GM12873 (cell line): ENCODE data around the gene SMARCAD1.

Source experiments
- TF ChIP-seq, protein P1 (sequence below): IDR thresholded peaks from 2 replicates; pipeline ENCODE4 v1.5.1; 2012; ENCODE audit warnings: low read depth, mild to moderate bottlenecking, moderate library complexity, low read length, control low read depth; ENCODE audit not compliant: insufficient read depth; ENCODE audit errors: missing control alignments

Gene SMARCAD1

DNA sequence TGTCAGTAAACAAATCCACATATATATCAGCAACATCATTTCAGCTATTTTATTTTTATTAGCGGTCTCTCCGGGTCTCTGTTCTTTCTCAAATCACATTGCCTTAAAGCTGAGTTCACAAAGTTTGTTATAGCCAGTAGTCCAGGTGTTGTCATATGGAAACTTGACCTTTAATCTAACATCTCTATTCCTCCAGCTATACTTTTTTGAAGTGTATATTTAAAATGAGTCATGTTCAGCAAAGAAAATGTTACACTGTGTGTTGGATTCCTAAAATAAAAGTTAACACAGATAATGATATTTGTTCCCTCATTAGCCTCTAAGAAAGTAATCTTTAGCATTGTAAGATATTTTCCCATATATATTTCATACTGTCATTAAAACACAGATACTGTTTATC, 63.6 kb downstream of the SMARCAD1 start:
- TF ChIP-seq, protein P1, sequence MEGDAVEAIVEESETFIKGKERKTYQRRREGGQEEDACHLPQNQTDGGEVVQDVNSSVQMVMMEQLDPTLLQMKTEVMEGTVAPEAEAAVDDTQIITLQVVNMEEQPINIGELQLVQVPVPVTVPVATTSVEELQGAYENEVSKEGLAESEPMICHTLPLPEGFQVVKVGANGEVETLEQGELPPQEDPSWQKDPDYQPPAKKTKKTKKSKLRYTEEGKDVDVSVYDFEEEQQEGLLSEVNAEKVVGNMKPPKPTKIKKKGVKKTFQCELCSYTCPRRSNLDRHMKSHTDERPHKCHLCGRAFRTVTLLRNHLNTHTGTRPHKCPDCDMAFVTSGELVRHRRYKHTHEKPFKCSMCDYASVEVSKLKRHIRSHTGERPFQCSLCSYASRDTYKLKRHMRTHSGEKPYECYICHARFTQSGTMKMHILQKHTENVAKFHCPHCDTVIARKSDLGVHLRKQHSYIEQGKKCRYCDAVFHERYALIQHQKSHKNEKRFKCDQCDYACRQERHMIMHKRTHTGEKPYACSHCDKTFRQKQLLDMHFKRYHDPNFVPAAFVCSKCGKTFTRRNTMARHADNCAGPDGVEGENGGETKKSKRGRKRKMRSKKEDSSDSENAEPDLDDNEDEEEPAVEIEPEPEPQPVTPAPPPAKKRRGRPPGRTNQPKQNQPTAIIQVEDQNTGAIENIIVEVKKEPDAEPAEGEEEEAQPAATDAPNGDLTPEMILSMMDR = no peak

DNA sequence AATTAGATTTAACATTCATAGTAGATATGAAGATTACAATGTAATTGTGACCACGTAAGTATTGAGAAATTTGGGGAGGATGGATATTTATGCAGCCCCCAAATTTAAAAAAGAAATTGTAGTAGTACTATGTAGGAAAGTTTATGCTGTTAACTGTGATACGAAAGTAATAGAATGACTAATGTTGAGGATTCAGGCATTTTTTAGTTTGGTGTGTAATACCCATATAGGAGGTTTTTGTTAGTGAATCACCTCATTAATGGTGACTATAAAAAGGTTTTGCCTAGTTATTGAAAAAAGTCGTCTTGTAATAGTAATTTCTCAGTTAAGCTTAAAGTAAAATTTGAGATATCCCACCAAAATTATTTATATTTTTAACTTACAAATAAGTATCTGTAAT, 67.2 kb downstream of the SMARCAD1 start:
- TF ChIP-seq, protein P1 = no peak

DNA sequence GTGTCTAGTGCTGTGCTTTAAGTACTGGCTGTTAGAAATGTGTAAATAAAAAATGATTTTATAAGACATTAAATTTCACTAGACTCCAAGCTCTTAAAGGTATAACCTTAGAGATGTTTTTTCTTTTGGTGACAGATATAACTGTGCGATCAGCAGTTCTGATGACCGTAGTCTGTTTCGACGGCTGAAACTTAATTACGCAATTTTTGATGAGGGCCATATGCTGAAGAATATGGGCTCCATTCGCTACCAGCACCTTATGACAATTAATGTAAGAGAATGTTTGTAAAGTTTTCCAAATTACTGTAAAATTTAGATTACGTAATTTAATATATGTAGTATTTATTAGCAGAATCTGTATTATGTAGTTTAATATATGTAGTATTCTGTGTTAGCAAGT, 68.5 kb downstream of the SMARCAD1 start:
- TF ChIP-seq, protein P1 = no peak

DNA sequence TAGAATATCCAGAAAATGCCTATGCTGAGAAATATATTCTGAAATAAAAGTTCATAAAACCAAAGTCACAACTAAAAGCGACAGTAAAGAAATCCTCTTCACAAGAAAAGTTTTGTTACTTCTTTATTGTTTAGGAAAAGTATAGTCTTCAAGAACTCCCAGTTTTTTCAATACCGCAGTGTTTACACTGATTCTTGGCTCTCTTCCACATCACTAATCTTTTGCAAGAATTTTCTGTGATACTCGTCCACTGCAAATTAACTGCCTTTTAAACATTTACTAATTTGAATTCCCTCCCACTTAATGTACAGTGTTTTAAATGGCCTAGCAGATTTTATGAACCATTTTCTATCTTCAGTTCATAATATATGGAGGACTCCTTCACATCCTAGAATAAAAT, 69.9 kb downstream of the SMARCAD1 start:
- TF ChIP-seq, protein P1 = no peak

DNA sequence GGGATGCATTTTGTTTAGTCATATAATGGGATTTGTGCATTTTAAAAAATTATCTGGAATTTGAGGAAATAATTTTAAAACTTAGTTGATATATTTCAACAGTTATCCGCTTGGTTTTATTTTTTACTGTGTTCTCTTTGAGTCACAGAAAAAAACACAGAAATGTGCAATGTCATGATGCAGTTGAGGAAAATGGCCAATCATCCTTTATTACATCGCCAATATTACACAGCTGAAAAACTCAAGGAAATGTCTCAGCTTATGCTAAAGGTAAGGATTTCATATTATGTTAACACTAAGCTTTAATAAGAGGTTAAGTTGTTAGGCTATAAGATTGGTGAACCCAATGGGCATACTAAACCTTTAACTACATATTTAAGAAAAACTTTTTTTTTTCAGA, 71.1 kb downstream of the SMARCAD1 start:
- TF ChIP-seq, protein P1 = no peak

DNA sequence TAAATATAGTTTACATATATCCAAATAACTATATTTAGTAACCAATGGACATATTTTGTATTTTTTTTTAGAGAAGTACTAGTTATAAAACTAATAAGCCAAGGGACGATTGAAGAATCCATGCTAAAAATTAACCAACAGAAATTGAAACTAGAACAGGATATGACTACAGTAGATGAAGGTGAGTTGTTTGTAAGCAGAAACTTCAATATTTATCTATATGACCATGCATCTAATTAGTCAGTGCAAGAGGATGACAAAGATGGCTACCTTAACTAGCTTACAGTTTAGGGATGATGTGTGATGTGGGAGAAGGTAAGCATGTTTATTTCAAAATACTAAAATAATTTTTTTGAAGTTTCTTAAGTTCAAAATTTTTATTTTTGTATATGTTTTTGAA, 77.2 kb downstream of the SMARCAD1 start:
- TF ChIP-seq, protein P1 = no peak

DNA sequence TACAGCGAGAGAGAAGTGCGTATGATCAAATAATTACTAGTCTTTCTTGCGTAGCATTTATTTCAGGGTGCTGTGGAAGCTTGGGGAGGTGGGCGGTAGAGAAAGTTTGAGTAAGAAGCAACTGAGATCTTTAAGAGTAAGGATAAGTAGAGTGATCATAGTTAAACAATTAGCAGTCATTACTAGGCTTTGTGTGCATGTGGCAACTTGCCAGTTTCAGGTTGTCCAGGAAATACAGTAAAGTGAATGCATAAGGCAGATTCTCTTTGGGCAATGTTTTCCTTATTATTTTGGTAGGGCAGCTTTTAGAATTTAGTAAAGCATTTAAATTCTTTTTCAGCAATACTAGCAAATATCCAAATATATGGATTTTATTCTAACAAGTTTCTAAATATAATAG, 78.0 kb downstream of the SMARCAD1 start:
- TF ChIP-seq, protein P1 = no peak
